IMR-90 (cell line): ENCODE measurements around the gene OAS1. TPM values are rescaled to one million over a fixed set of nuclear protein-coding genes. Genes with fewer than 3 reads are reported as not detected.

ENCODE experiments used
- ATAC-seq: fragments of 200-7000 bp; cut with Tn5 transposase; 2 replicates; pipeline ENCODE4 v1.9.1; 2020; ENCODE audit warnings: low read depth, mild to moderate bottlenecking, moderate library complexity
- BruUV-seq: library from RNA; stranded (reverse); fragments of 400-500 nt; replicated peaks from 2 replicates; lab custom pipeline; 2021; lab: Mats Ljungman, UMichigan
- CTCF ChIA-PET: fragments of 300-600 bp; formaldehyde crosslinking; extraction: SDS; loops from one replicate; lab custom pipeline; 2021; ENCODE audit warnings: antibody characterized with exemption; lab: Yijun Ruan, JAX
- POLR2A ChIA-PET: fragments of 300-600 bp; sonication (Branson Sonifier 250); formaldehyde crosslinking; loops from one replicate; lab custom pipeline; 2022; ENCODE audit warnings: antibody characterized with exemption; ENCODE audit not compliant: unreplicated experiment; lab: Charles Lee
- DNase-seq: peaks from one replicate; pipeline ENCODE4 v3.0.0; 2013
- H2AFZ ChIP-seq: replicated peaks from 2 replicates; pipeline ENCODE3; 2013; ENCODE audit warnings: low read length, mild to moderate bottlenecking; ENCODE audit not compliant: poor library complexity
- H2AK5ac ChIP-seq: 2 replicates; pipeline ENCODE4 v1.6.1; 2013; ENCODE audit warnings: low read depth, low read length, inconsistent platforms
- H2AK9ac ChIP-seq: replicated peaks from 2 replicates; pipeline ENCODE3; 2013; ENCODE audit warnings: mild to moderate bottlenecking, low read depth, low read length, moderate library complexity; ENCODE audit not compliant: poor library complexity
- H2BK120ac ChIP-seq: 2 replicates; pipeline ENCODE4 v1.6.1; 2013; ENCODE audit warnings: low read depth, low read length, inconsistent platforms
- H2BK15ac ChIP-seq: 3 replicates; pipeline ENCODE4 v1.6.1; 2013; ENCODE audit warnings: low read depth, low read length, inconsistent platforms
- H2BK20ac ChIP-seq: 2 replicates; pipeline ENCODE4 v1.6.1; 2013; ENCODE audit warnings: low read depth, mild to moderate bottlenecking, inconsistent platforms, low read length, moderate library complexity
- H2BK5ac ChIP-seq: 2 replicates; pipeline ENCODE4 v1.6.1; 2013; ENCODE audit warnings: mild to moderate bottlenecking, low read depth, low read length, inconsistent platforms; ENCODE audit not compliant: poor library complexity, severe bottlenecking
- H3K14ac ChIP-seq: replicated peaks from 2 replicates; pipeline ENCODE4 v1.6.1; 2013; ENCODE audit warnings: low read depth, low read length, inconsistent platforms
- H3K18ac ChIP-seq: 2 replicates; pipeline ENCODE4 v1.6.1; 2013; ENCODE audit warnings: low read depth, low read length, control low read depth
- H3K23ac ChIP-seq: 2 replicates; pipeline ENCODE4 v1.6.1; 2013; ENCODE audit warnings: low read depth, low read length, inconsistent platforms
- H3K27ac ChIP-seq: 2 replicates; pipeline ENCODE4 v1.5.1; 2013; ENCODE audit warnings: mild to moderate bottlenecking, control low read depth, low read length; ENCODE audit not compliant: insufficient read depth
- H3K27me3 ChIP-seq: 2 replicates; pipeline ENCODE4 v1.6.1; 2013; ENCODE audit warnings: low read length; ENCODE audit not compliant: control insufficient read depth, insufficient read depth
- H3K36me3 ChIP-seq: 2 replicates; pipeline ENCODE4 v1.6.1; 2013; ENCODE audit warnings: low read length, mixed read lengths; ENCODE audit not compliant: control insufficient read depth, insufficient read depth
- H3K4ac ChIP-seq: 2 replicates; pipeline ENCODE4 v1.6.1; 2013; ENCODE audit warnings: low read depth, low read length, inconsistent platforms
- H3K4me1 ChIP-seq: 2 replicates; pipeline ENCODE4 v1.6.1; 2013; ENCODE audit warnings: low read length, mixed read lengths; ENCODE audit not compliant: control insufficient read depth, insufficient read depth
- H3K4me2 ChIP-seq: 2 replicates; pipeline ENCODE4 v1.6.1; 2013; ENCODE audit warnings: low read depth, mild to moderate bottlenecking, control low read depth, low read length, moderate library complexity
- H3K4me3 ChIP-seq: 2 replicates; pipeline ENCODE4 v1.5.1; 2013; ENCODE audit warnings: low read depth, mild to moderate bottlenecking, control low read depth, low read length, moderate library complexity; ENCODE audit not compliant: insufficient read depth
- H3K56ac ChIP-seq: 2 replicates; pipeline ENCODE4 v1.6.1; 2013; ENCODE audit warnings: low read length, inconsistent platforms; ENCODE audit not compliant: insufficient read depth; ENCODE audit errors: extremely low read depth
- H3K79me1 ChIP-seq, 2 experiments: 2 replicates each; pipeline ENCODE4 v1.6.1; 2013; ENCODE audit warnings: low read length in 2 of 2, inconsistent platforms in 1 of 2, low read depth in 1 of 2
- H3K9ac ChIP-seq: 2 replicates; pipeline ENCODE4 v1.6.1; 2013; ENCODE audit warnings: low read depth, low read length, control low read depth
- H3K9me1 ChIP-seq: 2 replicates; pipeline ENCODE4 v1.6.1; 2013; ENCODE audit warnings: low read length, inconsistent platforms; ENCODE audit not compliant: insufficient read depth
- H3K9me3 ChIP-seq: 2 replicates; pipeline ENCODE4 v1.6.1; 2013; ENCODE audit warnings: low read length; ENCODE audit not compliant: control insufficient read depth, insufficient read depth
- H4K20me1 ChIP-seq: 2 replicates; pipeline ENCODE4 v1.6.1; 2013; ENCODE audit warnings: low read length, inconsistent platforms; ENCODE audit not compliant: insufficient read depth
- H4K5ac ChIP-seq: 2 replicates; pipeline ENCODE4 v1.6.1; 2013; ENCODE audit warnings: mild to moderate bottlenecking, low read depth, low read length, control low read depth
- H4K8ac ChIP-seq, 2 experiments: 2 replicates each; pipeline ENCODE4 v1.6.1; 2013; ENCODE audit warnings: low read depth in 2 of 2, low read length in 2 of 2, control low read depth in 1 of 2, inconsistent platforms in 1 of 2
- H4K91ac ChIP-seq: 2 replicates; pipeline ENCODE4 v1.6.1; 2013; ENCODE audit warnings: low read depth, low read length, inconsistent platforms; ENCODE audit not compliant: insufficient read depth
- BHLHE40 ChIP-seq: fragments of 150-350 bp; IDR thresholded peaks from 2 replicates; pipeline ENCODE4 v1.6.1; 2016; ENCODE audit warnings: mild to moderate bottlenecking, low read depth, low read length
- CEBPB ChIP-seq: IDR thresholded peaks from 2 replicates; pipeline ENCODE4 v1.6.1; 2012; ENCODE audit warnings: low read depth, low read length, improper control_type of control experiment
- CHD1 ChIP-seq: IDR thresholded peaks from 2 replicates; pipeline ENCODE4 v1.6.1; 2012; ENCODE audit warnings: low read depth, low read length, improper control_type of control experiment
- CTCF ChIP-seq: conservative IDR thresholded peaks from 2 replicates; pipeline ENCODE4 v1.5.1; 2012; ENCODE audit warnings: mild to moderate bottlenecking, low read depth, low read length, improper control_type of control experiment
- ELK1 ChIP-seq: fragments of 150-350 bp; IDR thresholded peaks from 2 replicates; pipeline ENCODE4 v1.6.1; 2016; ENCODE audit warnings: low read depth, mild to moderate bottlenecking, low read length, moderate library complexity, borderline replicate concordance
- FOS ChIP-seq: fragments of 150-350 bp; IDR thresholded peaks from 2 replicates; pipeline ENCODE4 v1.6.1; 2016; ENCODE audit warnings: low read depth, low read length
- MAFK ChIP-seq: IDR thresholded peaks from 2 replicates; pipeline ENCODE4 v1.6.1; 2012; ENCODE audit warnings: low read depth, low read length, improper control_type of control experiment
- MAZ ChIP-seq: IDR thresholded peaks from 2 replicates; pipeline ENCODE4 v1.6.1; 2012; ENCODE audit warnings: low read depth, mild to moderate bottlenecking, low read length, improper control_type of control experiment, moderate library complexity, borderline replicate concordance
- MXI1 ChIP-seq: IDR thresholded peaks from 2 replicates; pipeline ENCODE4 v1.6.1; 2012; ENCODE audit warnings: low read depth, mild to moderate bottlenecking, low read length, moderate library complexity, borderline replicate concordance
- NFE2L2 ChIP-seq: fragments of 150-350 bp; IDR thresholded peaks from 2 replicates; pipeline ENCODE4 v1.6.1; 2016; ENCODE audit warnings: low read depth, mild to moderate bottlenecking, low read length
- POLR2A ChIP-seq: IDR thresholded peaks from 2 replicates; pipeline ENCODE4 v1.6.1; 2012; ENCODE audit warnings: mild to moderate bottlenecking, low read depth, low read length
- RAD21 ChIP-seq: IDR thresholded peaks from 2 replicates; pipeline ENCODE4 v1.6.1; 2012; ENCODE audit warnings: low read length, improper control_type of control experiment
- RCOR1 ChIP-seq: IDR thresholded peaks from 2 replicates; pipeline ENCODE4 v1.6.1; 2012; ENCODE audit warnings: mild to moderate bottlenecking, low read length, improper control_type of control experiment; ENCODE audit not compliant: insufficient replicate concordance
- RFX5 ChIP-seq: IDR thresholded peaks from 2 replicates; pipeline ENCODE4 v1.8.0; 2012; ENCODE audit warnings: low read depth, mild to moderate bottlenecking, low read length, moderate library complexity
- SMC3 ChIP-seq: fragments of 150-350 bp; IDR thresholded peaks from 2 replicates; pipeline ENCODE4 v1.6.1; 2016; ENCODE audit warnings: low read depth, mild to moderate bottlenecking, antibody characterized with exemption, low read length, moderate library complexity
- USF2 ChIP-seq: fragments of 150-350 bp; IDR thresholded peaks from 2 replicates; pipeline ENCODE4 v1.6.1; 2017; ENCODE audit warnings: mild to moderate bottlenecking, antibody characterized with exemption, low read length, low read depth
- WGBS, 2 experiments: methylation state at CpG; one replicate each; pipeline versions ENCODE4 v1.1.5 to v1.1.7; 2013; ENCODE audit warnings: missing lambda C conversion rate in 2 of 2; ENCODE audit not compliant: insufficient read length in 1 of 2; ENCODE audit errors: extremely low coverage in 2 of 2; 5-methylcytosine and 5-hydroxymethylcytosine counted together
- dilution Hi-C: fragments of 300-500 bp; cut with HindIII; formaldehyde crosslinking; loops from one replicate; pipeline ENCODE4 v1.14.3; 2018; ENCODE audit warnings: low sequenced_read_pairs; ENCODE audit not compliant: unreplicated experiment
- in situ Hi-C: fragments of 300-500 bp; cut with MboI; formaldehyde crosslinking; loops from 3 replicates; pipeline ENCODE4 v1.14.3; 2019; ENCODE audit warnings: low sequenced_read_pairs, inconsistent platforms, mixed read lengths
- intact Hi-C: fragments of 100-400 bp; cut with micrococcal nuclease; formaldehyde crosslinking; loops from 2 replicates; pipeline ENCODE4 v1.10.0; 2022
- polyA plus RNA-seq, 3 experiments: library from polyadenylated mRNA; depleted of rRNA; stranded (reverse); fragments of >200 nt; gene quantifications; 2 replicates each; pipeline ENCODE4 v1.2.3, GENCODE V29; 2012; ENCODE audit warnings: low replicate concordance in 1 of 3
- total RNA-seq: library from RNA; depleted of rRNA; stranded (reverse); fragments of >200 nt; gene quantifications from 2 replicates; pipeline ENCODE4 v1.2.3, GENCODE V29; 2012

OAS1 gene
- total and polyA plus RNA-seq, 2 of the 4 experiments (the other 2 are of a cell fraction), result not detected

- ATAC-seq (no peak), DNase-seq (no peak)
- TF ChIP-seq RCOR1, result no peak
- TF ChIP-seq CHD1, result no peak
- no peak for TF ChIP-seq MAZ
- TF ChIP-seq SMC3, result no peak
- TF ChIP-seq BHLHE40, result no peak
- TF ChIP-seq CEBPB, result no peak
- TF ChIP-seq MXI1, result no peak
- no peak for TF ChIP-seq MAFK
- TF ChIP-seq NFE2L2, result no peak
- no peak for TF ChIP-seq ELK1
- TF ChIP-seq RAD21, result no peak
- TF ChIP-seq USF2, result no peak
- TF ChIP-seq RFX5, result no peak
- no peak for TF ChIP-seq FOS
- no peak for TF ChIP-seq POLR2A
- TF ChIP-seq CTCF, result no peak
- no peak overlapping the region for H3K27ac ChIP-seq
- no peak overlapping the region for H2BK120ac ChIP-seq
- no peak overlapping the region for H2AK5ac ChIP-seq
- H3K4me2 ChIP-seq, result no peak overlapping the region
- BruUV-seq, result no TSS peak
- H3K56ac ChIP-seq, result no peak overlapping the region
- H3K14ac ChIP-seq, result no peak overlapping the region
- no peaks in the 10 kb centered on the region for H3K27me3 ChIP-seq
- no peak overlapping the region for H4K8ac ChIP-seq
- H3K36me3 ChIP-seq, result no peaks in the 10 kb centered on the region
- H4K5ac ChIP-seq, result no peak overlapping the region
- in situ Hi-C loops, result no loop called here
- no peak overlapping the region for H2BK5ac ChIP-seq
- no peak overlapping the region for H3K4me3 ChIP-seq
- H3K18ac ChIP-seq, result no peak overlapping the region
- H3K79me1 ChIP-seq, result peaks cover 0 to 7% of the 10 kb centered on the region in 2 experiments; a peak in 1 of 4 replicates
- H2BK15ac ChIP-seq, result no peak overlapping the region
- peak overlapping the region; percentile 63 for H2AFZ ChIP-seq
- H4K20me1 ChIP-seq, result no peaks in the 10 kb centered on the region
- H2AK9ac ChIP-seq, result no peak overlapping the region
- intact Hi-C loops, result no loop called here
- H3K9me1 ChIP-seq, result no peaks in the 10 kb centered on the region
- ChIA-PET POLR2A (no interaction called here), CTCF (no interaction called here)
- H3K23ac ChIP-seq, result no peak overlapping the region
- no peak overlapping the region for H3K9ac ChIP-seq
- dilution Hi-C loops, result no loop called here
- H3K4ac ChIP-seq, result no peak overlapping the region
- no CpG with 5 or more reads among the region's 1 CpG for WGBS, 2 experiments
- no peaks in the 10 kb centered on the region for H3K9me3 ChIP-seq
- H2BK20ac ChIP-seq, result no peak overlapping the region
- peaks cover 2% of the 10 kb centered on the region for H3K4me1 ChIP-seq
- no peak overlapping the region for H4K91ac ChIP-seq
These were observed 29.5 kb downstream of the OAS1 start for GRCh38 chr12:112936264-112936663.
